Peyer's patch (tissue), 4 donors: Measurements from ENCODE around the gene NTN5. TPM values are rescaled to one million over a fixed set of nuclear protein-coding genes. Genes with fewer than 3 reads are reported as not detected.

ENCODE experiments used
- DNase-seq, 3 donors: peaks; one replicate each; pipeline ENCODE4 v3.0.0-alpha.2; 2017 to 2019
- H3K27ac ChIP-seq, 4 donors: fragments of 200-600 bp; sonication (generic); one replicate each; pipeline ENCODE4 v1.5.1; 2016 to 2019
- H3K27me3 ChIP-seq, 2 donors: fragments of 200-600 bp; sonication (generic); one replicate each; pipeline ENCODE4 v1.5.1; 2019
- H3K36me3 ChIP-seq, 3 donors: fragments of 200-600 bp; sonication (generic); one replicate each; pipeline ENCODE4 v1.5.1; 2016 to 2019
- H3K4me1 ChIP-seq, 4 donors: fragments of 200-600 bp; sonication (generic); one replicate each; pipeline ENCODE4 v1.5.1; 2016 to 2019
- H3K4me3 ChIP-seq, 4 donors: fragments of 200-600 bp; sonication (generic); 1 replicate in 3 of 4; 2 replicates in 1 of 4; pipeline ENCODE4 v1.5.1; 2016 to 2019; ENCODE audit warnings: mild to moderate bottlenecking in 1 of 4
- H3K9me3 ChIP-seq, 4 donors: fragments of 200-600 bp; sonication (generic); one replicate each; pipeline ENCODE4 v1.5.1; 2016 to 2019; ENCODE audit warnings: mild to moderate bottlenecking in 1 of 4
- POLR2A ChIP-seq, 2 donors: fragments of 450-650 bp; IDR thresholded peaks; one replicate each; pipeline ENCODE4 v1.5.1; 2017; ENCODE audit warnings: antibody characterized with exemption in 2 of 2, mild to moderate bottlenecking in 2 of 2, moderate library complexity in 2 of 2
- total RNA-seq, 4 donors: library from RNA; depleted of rRNA; stranded (reverse); fragments of >200 nt; gene quantifications; one replicate each; pipeline ENCODE4 v1.1.0, GENCODE V29; 2016
- TF ChIP-seq, protein P1 (sequence below), 6 experiments: fragments of 450-650 bp in 4 of 6; fragments of 200-600 bp in 2 of 6; sonication (generic) in 1 of 6; IDR thresholded peaks; one replicate each; pipeline ENCODE4 v1.5.1; 2017 to 2019; ENCODE audit warnings: antibody characterized with exemption in 6 of 6, mild to moderate bottlenecking in 3 of 6, moderate library complexity in 1 of 6

The NTN5 gene
- total RNA-seq, 4 donors from 2014 or later, result 6.8 TPM; not detected in 3

DNA sequence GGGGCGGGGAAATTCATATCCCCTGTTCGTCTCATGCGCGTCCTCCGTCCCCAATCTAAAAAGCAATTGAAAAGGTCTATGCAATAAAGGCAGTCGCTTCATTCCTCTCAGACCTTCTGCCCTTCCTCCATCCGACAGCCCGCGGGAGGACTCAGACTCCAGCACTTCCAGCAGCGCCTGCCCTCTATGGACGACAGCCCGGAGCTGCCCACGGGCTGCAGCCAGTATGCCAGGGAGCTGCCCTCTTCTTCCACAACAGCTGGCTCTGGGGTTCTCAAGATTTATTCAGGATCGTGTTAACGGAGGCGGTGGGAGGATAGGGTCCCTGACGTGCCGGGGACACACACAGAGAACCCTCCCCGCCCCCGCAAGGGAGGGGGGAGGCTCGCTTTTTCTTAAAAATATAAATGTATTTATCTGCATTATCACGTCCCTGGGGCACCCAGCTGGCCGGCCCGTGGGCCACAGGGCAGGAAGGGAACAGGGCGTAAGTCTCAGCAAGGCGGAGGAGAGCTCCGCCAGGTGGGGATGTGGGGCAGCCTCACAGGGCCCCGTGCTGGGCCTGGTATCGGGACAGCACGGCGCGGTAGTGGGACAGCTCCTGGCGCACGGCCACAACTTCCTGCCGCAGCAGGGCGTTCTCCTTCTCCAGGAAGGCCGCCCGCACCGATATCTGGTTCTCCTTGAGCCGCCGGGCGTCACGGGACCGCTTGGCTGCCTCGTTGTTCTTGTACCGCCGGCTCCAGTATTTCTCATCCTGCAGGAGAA, 42.3 kb downstream of the NTN5 start:
- Histone ChIP-seq H3K27ac (peak overlapping the region; percentile 55 to 91 (median 76)), H3K36me3 (peaks cover 0 to 30% (median 0%) of the 10 kb centered on the region in 3 donors), H3K27me3 (no peaks in the 10 kb centered on the region), H3K4me1 (peaks cover 6 to 81% (median 18%) of the 10 kb centered on the region in 4 donors), H3K4me3 (peak overlapping the region in 3 of 4 donors; percentile 3 to 23 (median 15)), H3K9me3 (no peaks in the 10 kb centered on the region)
- peak in 2 of 3 donors; percentile 81 to 85 for DNase-seq
- peak; percentile 4 to 5 for TF ChIP-seq POLR2A (IDR thresholded peaks at IDR 0.05)
- TF ChIP-seq, protein P1, sequence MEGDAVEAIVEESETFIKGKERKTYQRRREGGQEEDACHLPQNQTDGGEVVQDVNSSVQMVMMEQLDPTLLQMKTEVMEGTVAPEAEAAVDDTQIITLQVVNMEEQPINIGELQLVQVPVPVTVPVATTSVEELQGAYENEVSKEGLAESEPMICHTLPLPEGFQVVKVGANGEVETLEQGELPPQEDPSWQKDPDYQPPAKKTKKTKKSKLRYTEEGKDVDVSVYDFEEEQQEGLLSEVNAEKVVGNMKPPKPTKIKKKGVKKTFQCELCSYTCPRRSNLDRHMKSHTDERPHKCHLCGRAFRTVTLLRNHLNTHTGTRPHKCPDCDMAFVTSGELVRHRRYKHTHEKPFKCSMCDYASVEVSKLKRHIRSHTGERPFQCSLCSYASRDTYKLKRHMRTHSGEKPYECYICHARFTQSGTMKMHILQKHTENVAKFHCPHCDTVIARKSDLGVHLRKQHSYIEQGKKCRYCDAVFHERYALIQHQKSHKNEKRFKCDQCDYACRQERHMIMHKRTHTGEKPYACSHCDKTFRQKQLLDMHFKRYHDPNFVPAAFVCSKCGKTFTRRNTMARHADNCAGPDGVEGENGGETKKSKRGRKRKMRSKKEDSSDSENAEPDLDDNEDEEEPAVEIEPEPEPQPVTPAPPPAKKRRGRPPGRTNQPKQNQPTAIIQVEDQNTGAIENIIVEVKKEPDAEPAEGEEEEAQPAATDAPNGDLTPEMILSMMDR (IDR thresholded peaks at IDR 0.05), result peak in 3 of 6 experiments; percentile 23 to 36 (median 24)

DNA sequence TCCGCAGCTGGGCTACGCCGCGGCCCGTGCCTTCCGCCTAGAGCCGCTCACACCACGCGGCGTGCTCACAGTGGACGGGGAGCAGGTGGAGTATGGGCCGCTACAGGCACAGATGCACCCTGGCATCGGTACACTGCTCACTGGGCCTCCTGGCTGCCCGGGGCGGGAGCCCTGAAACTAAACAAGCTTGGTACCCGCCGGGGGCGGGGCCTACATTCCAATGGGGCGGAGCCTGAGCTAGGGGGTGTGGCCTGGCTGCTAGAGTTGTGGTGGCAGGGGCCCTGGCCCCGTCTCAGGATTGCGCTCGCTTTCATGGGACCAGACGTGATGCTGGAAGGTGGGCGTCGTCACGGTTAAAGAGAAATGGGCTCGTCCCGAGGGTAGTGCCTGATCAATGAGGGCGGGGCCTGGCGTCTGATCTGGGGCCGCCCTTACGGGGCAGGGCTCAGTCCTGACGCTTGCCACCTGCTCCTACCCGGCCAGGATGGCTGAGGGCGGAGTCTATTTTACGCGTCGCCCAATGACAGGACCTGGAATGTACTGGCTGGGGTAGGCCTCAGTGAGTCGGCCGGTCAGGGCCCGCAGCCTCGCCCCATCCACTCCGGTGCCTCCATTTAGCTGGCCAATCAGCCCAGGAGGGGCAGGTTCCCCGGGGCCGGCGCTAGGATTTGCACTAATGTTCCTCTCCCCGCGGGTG, 43.1 kb downstream of the NTN5 start:
- H3K36me3 ChIP-seq, result peaks cover 0 to 30% (median 0%) of the 10 kb centered on the region in 3 donors

DNA sequence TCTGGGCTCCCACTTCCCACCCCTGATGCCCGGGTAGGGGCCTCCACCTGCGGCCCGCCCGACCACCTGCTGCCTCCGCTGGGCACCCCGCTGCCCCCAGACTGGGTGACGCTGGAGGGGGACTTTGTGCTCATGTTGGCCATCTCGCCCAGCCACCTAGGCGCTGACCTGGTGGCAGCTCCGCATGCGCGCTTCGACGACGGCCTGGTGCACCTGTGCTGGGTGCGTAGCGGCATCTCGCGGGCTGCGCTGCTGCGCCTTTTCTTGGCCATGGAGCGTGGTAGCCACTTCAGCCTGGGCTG, 43.6 kb downstream of the NTN5 start:
- H3K36me3 ChIP-seq, result peaks cover 0 to 30% (median 0%) of the 10 kb centered on the region in 3 donors
- no peak for DNase-seq
- peaks cover 5 to 86% (median 13%) of the 10 kb centered on the region in 4 donors for H3K4me1 ChIP-seq
- TF ChIP-seq POLR2A (IDR thresholded peaks at IDR 0.05), result no peak
- TF ChIP-seq, protein P1 (IDR thresholded peaks at IDR 0.05), result no peak
- H3K27ac ChIP-seq, result peak overlapping the region in 3 of 4 donors; percentile 62 to 91 (median 89)
- no peak overlapping the region for H3K4me3 ChIP-seq
- H3K27me3 ChIP-seq, result no peaks in the 10 kb centered on the region
- H3K9me3 ChIP-seq, result no peaks in the 10 kb centered on the region

More for the DNA sequence above, 43.1 kb downstream of the NTN5 start:
- H3K4me3 ChIP-seq, result peak overlapping the region in 2 of 4 donors; percentile 15 to 23
- TF ChIP-seq, protein P1 (IDR thresholded peaks at IDR 0.05), result no peak
- TF ChIP-seq POLR2A (IDR thresholded peaks at IDR 0.05), result peak; percentile 38 to 79
- DNase-seq, result peak in 2 of 3 donors; percentile 93 to 94
- no peaks in the 10 kb centered on the region for H3K9me3 ChIP-seq
- H3K27me3 ChIP-seq, result no peaks in the 10 kb centered on the region
- peak overlapping the region; percentile 55 to 91 (median 76) for H3K27ac ChIP-seq
- peaks cover 3 to 84% (median 15%) of the 10 kb centered on the region in 4 donors for H3K4me1 ChIP-seq

DNA sequence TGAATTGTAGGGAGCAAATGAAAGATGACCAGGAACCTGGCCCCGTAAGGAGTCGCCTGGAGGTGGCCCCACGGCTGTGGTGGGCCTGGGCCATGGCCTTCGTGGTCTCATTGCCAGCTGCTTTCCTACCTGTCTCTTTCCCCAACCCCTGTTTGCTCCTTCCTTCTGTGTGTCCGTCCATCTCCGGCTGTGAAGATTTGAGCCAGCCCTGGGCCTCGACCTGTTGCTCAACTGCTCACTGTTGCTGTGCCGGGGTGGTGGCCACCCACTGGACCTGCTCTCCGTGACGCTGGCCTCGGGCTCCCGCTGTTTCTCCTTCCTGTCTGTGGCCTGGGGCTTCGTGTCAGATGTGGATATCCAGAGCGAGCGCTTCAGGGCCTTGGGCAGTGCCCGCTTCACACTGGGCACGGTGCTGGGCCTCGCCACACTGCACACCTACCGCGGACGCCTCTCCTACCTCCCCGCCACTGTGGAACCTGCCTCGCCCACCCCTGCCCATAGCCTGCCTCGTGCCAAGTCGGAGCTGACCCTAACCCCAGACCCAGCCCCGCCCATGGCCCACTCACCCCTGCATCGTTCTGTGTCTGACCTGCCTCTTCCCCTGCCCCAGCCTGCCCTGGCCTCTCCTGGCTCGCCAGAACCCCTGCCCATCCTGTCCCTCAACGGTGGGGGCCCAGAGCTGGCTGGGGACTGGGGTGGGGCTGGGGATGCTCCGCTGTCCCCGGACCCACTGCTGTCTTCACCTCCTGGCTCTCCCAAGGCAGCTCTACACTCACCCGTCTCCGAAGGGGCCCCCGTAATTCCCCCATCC, 44.1 kb downstream of the NTN5 start:
- peaks cover 2 to 82% (median 12%) of the 10 kb centered on the region in 4 donors for H3K4me1 ChIP-seq
- H3K27me3 ChIP-seq, result no peaks in the 10 kb centered on the region
- no peak for DNase-seq
- peaks cover 0 to 30% (median 0%) of the 10 kb centered on the region in 3 donors for H3K36me3 ChIP-seq
- TF ChIP-seq, protein P1 (IDR thresholded peaks at IDR 0.05), result no peak
- TF ChIP-seq POLR2A (IDR thresholded peaks at IDR 0.05), result no peak
- H3K4me3 ChIP-seq, result no peak overlapping the region
- H3K27ac ChIP-seq, result peak overlapping the region in 2 of 4 donors; percentile 89 to 91
- no peaks in the 10 kb centered on the region for H3K9me3 ChIP-seq

DNA sequence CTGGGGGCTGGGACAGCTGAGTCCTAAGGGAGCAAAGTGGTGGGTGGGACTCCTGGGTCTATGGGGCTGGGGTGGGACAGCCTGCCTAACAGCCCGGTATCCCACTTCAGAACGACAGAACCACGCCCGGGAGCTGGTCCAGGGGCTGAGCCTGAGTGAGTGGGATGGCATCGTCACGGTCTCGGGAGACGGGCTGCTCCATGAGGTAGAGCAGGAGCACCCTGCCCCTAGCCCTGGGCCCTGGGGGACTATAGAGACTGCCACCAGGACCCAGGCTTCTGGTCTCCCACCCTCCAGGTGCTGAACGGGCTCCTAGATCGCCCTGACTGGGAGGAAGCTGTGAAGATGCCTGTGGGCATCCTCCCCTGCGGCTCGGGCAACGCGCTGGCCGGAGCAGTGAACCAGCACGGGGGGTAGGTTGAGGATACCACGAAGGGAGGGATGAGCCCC, 44.9 kb downstream of the NTN5 start:
- Histone ChIP-seq H3K9me3 (no peaks in the 10 kb centered on the region), H3K27me3 (no peaks in the 10 kb centered on the region), H3K4me1 (peaks cover 0 to 82% (median 15%) of the 10 kb centered on the region in 4 donors), H3K27ac (peak overlapping the region in 3 of 4 donors; percentile 87 to 91 (median 88)), H3K4me3 (no peak overlapping the region), H3K36me3 (peaks cover 0 to 30% (median 0%) of the 10 kb centered on the region in 3 donors)
- no peak for TF ChIP-seq POLR2A (IDR thresholded peaks at IDR 0.05)
- TF ChIP-seq, protein P1 (IDR thresholded peaks at IDR 0.05), result no peak
- DNase-seq, result no peak
